Measurements from ENCODE around the gene ATP5F1D.

ATP5F1D gene

GRCh38 chr19:1283207-1283916, 41.8 kb downstream of the ATP5F1D start:
- H3K27me3 ChIP-seq (ENCODE audit: insufficient read depth, poor library complexity, severe bottlenecking): peaks cover 37% of the 10 kb centered on the region
- DNase-seq (ENCODE audit: low read depth in 1 of 2, low spot score in 1 of 2): no peak
- no peak overlapping the region for H3K4me3 ChIP-seq (replicated peaks; ENCODE audit: insufficient read depth, low read length)
- TF ChIP-seq GABPA (IDR thresholded peaks at IDR 0.05; ENCODE audit: low read depth): no peak
- no peak for TF ChIP-seq SPI1 (IDR thresholded peaks at IDR 0.05; ENCODE audit: borderline replicate concordance, low read depth)
- TF ChIP-seq, protein P1, sequence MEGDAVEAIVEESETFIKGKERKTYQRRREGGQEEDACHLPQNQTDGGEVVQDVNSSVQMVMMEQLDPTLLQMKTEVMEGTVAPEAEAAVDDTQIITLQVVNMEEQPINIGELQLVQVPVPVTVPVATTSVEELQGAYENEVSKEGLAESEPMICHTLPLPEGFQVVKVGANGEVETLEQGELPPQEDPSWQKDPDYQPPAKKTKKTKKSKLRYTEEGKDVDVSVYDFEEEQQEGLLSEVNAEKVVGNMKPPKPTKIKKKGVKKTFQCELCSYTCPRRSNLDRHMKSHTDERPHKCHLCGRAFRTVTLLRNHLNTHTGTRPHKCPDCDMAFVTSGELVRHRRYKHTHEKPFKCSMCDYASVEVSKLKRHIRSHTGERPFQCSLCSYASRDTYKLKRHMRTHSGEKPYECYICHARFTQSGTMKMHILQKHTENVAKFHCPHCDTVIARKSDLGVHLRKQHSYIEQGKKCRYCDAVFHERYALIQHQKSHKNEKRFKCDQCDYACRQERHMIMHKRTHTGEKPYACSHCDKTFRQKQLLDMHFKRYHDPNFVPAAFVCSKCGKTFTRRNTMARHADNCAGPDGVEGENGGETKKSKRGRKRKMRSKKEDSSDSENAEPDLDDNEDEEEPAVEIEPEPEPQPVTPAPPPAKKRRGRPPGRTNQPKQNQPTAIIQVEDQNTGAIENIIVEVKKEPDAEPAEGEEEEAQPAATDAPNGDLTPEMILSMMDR (IDR thresholded peaks at IDR 0.05; ENCODE audit: insufficient read depth, low read length): no peak
- no peak for TF ChIP-seq POLR2AphosphoS5 (IDR thresholded peaks at IDR 0.05; ENCODE audit: low read depth)
- TF ChIP-seq, protein P2, sequence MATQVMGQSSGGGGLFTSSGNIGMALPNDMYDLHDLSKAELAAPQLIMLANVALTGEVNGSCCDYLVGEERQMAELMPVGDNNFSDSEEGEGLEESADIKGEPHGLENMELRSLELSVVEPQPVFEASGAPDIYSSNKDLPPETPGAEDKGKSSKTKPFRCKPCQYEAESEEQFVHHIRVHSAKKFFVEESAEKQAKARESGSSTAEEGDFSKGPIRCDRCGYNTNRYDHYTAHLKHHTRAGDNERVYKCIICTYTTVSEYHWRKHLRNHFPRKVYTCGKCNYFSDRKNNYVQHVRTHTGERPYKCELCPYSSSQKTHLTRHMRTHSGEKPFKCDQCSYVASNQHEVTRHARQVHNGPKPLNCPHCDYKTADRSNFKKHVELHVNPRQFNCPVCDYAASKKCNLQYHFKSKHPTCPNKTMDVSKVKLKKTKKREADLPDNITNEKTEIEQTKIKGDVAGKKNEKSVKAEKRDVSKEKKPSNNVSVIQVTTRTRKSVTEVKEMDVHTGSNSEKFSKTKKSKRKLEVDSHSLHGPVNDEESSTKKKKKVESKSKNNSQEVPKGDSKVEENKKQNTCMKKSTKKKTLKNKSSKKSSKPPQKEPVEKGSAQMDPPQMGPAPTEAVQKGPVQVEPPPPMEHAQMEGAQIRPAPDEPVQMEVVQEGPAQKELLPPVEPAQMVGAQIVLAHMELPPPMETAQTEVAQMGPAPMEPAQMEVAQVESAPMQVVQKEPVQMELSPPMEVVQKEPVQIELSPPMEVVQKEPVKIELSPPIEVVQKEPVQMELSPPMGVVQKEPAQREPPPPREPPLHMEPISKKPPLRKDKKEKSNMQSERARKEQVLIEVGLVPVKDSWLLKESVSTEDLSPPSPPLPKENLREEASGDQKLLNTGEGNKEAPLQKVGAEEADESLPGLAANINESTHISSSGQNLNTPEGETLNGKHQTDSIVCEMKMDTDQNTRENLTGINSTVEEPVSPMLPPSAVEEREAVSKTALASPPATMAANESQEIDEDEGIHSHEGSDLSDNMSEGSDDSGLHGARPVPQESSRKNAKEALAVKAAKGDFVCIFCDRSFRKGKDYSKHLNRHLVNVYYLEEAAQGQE (IDR thresholded peaks at IDR 0.05; ENCODE audit: insufficient replicate concordance, low read depth): no peak
- no peak overlapping the region for H3K27ac ChIP-seq (replicated peaks)

- Histone ChIP-seq H3K27me3 (ENCODE audit: insufficient read depth, poor library complexity, severe bottlenecking) (peaks cover 43% of the 10 kb centered on the region), H3K27ac (replicated peaks) (no peak overlapping the region), H3K4me3 (replicated peaks; ENCODE audit: insufficient read depth, low read length) (no peak overlapping the region)
- DNase-seq (ENCODE audit: low read depth in 1 of 2, low spot score in 1 of 2): no peak
- TF ChIP-seq, protein P1 (IDR thresholded peaks at IDR 0.05; ENCODE audit: insufficient read depth, low read length): no peak
Measured at GRCh38 chr19:1283917-1284292, 42.4 kb downstream of the ATP5F1D start.

DNA sequence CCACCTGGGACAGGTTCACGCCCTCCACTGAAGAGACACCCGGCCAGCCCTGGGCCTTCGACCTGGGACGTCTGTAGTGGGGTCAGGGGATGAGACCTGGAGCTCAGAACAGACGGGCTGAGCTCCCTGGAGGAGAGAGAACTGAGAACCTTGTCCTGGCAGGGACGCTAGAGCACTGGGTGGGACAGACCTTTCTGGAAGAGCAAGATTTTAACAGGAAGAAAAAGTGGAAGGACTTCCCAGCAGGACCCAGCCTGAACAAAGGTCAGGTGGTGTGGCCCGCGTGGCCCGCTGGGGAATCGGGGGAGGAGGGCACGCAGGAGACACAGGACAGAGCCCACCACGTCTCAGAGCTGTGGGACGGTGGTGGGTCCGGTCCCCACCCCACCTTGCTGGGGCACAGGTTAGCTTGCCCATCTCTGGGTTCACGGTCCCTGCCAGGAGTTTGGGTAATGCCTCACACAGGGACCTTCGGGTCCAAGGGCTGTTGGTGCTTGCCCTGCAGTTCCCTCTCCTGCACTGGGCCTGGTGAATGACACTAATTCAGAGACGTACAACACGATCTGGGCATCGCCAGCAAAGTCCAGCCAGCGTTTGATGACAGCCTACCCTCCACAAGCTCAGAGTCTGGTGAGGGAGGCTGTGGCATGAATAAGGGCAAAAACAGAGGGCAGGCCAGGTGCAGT, 42.9 kb downstream of the ATP5F1D start:
- no peak for DNase-seq (ENCODE audit: low read depth in 1 of 2, low spot score in 1 of 2)
- peaks cover 48% of the 10 kb centered on the region for H3K27me3 ChIP-seq (ENCODE audit: insufficient read depth, poor library complexity, severe bottlenecking)
- H3K27ac ChIP-seq (replicated peaks): no peak overlapping the region
- H3K4me3 ChIP-seq (replicated peaks; ENCODE audit: insufficient read depth, low read length): no peak overlapping the region
- TF ChIP-seq SPI1 (IDR thresholded peaks at IDR 0.05; ENCODE audit: borderline replicate concordance, low read depth): no peak
- TF ChIP-seq, protein P2 (IDR thresholded peaks at IDR 0.05; ENCODE audit: insufficient replicate concordance, low read depth): no peak
- no peak for TF ChIP-seq POLR2AphosphoS5 (IDR thresholded peaks at IDR 0.05; ENCODE audit: low read depth)
- TF ChIP-seq, protein P1 (IDR thresholded peaks at IDR 0.05; ENCODE audit: insufficient read depth, low read length): no peak
- TF ChIP-seq GABPA (IDR thresholded peaks at IDR 0.05; ENCODE audit: low read depth): no peak

Data from HL-60 (cell line).